ENCODE results near the gene GRB2.

Gene GRB2

DNA sequence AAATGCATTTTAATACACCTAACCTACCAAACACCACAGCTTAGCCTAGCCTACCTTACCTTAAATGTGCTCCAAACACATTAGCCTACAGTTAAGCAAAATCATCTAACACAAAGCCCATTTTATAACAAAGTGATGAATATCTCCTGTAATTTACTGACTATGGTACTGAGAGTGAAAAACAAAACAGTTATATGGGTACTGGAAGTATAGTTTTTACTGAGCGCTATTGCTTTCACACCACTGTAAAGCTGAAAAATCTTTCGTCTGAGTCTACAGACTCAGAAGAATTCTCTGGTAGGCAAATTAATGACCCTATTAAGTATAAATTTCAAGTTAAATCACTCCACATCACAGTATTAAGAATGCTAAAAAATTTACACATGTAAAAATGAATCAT lies 3.5 kb downstream of the GRB2 start:
- Histone ChIP-seq H2AFZ (ENCODE audit: low read depth, low read length, severe bottlenecking) (no peak overlapping the region), H3K27ac (ENCODE audit: low read depth, low read length) (peak overlapping the region; percentile 4; the same call in 1 of the 2 replicates), H4K20me1 (ENCODE audit: low read depth, low read length) (peaks cover 28% of the 10 kb centered on the region), H3K36me3 (ENCODE audit: low read length) (peaks cover 4% of the 10 kb centered on the region; the same call in 1 of the 2 replicates), H3K27me3 (ENCODE audit: low read length) (no peaks in the 10 kb centered on the region), H3K79me2 (ENCODE audit: insufficient read depth, low read length) (peaks cover 84% of the 10 kb centered on the region), H3K4me3 (ENCODE audit: insufficient read depth, low read length, poor library complexity, severe bottlenecking) (peak overlapping the region; percentile 96), H3K9ac (ENCODE audit: low read length) (peak overlapping the region; percentile 40), H3K4me2 (ENCODE audit: low read depth, low read length, poor library complexity, severe bottlenecking) (peak overlapping the region; percentile 92), H3K9me3 (ENCODE audit: insufficient read depth, low read length) (no peaks in the 10 kb centered on the region), H3F3A (ENCODE audit: insufficient read depth) (peaks cover 21% of the 10 kb centered on the region), H3K9me2 (replicated peaks; ENCODE audit: insufficient read depth, low read length) (no peaks in the 10 kb centered on the region)
- TF ChIP-seq EZH2phosphoT487 (conservative IDR thresholded peaks at IDR 0.05; ENCODE audit: low read length) (no peak), CTCF (IDR thresholded peaks at IDR 0.05; ENCODE audit: insufficient read depth, low read length, poor library complexity, severe bottlenecking) (no peak)

GRCh38 chr17:75400326-75400939 lies 5.0 kb downstream of the GRB2 start:
- no peak overlapping the region for H3K27ac ChIP-seq (ENCODE audit: low read depth, low read length)
- no peak for TF ChIP-seq EZH2phosphoT487 (conservative IDR thresholded peaks at IDR 0.05; ENCODE audit: low read length)
- no peak for TF ChIP-seq CTCF (IDR thresholded peaks at IDR 0.05; ENCODE audit: insufficient read depth, low read length, poor library complexity, severe bottlenecking)
- no peak overlapping the region for H2AFZ ChIP-seq (ENCODE audit: low read depth, low read length, severe bottlenecking)
- H3K9ac ChIP-seq (ENCODE audit: low read length): no peak overlapping the region
- H3F3A ChIP-seq (ENCODE audit: insufficient read depth): peaks cover 35% of the 10 kb centered on the region
- H3K36me3 ChIP-seq (ENCODE audit: low read length): peaks cover 4% of the 10 kb centered on the region; the same call in 1 of the 2 replicates
- H4K20me1 ChIP-seq (ENCODE audit: low read depth, low read length): peaks cover 29% of the 10 kb centered on the region
- H3K9me3 ChIP-seq (ENCODE audit: insufficient read depth, low read length): no peaks in the 10 kb centered on the region
- no peaks in the 10 kb centered on the region for H3K9me2 ChIP-seq (replicated peaks; ENCODE audit: insufficient read depth, low read length)
- H3K27me3 ChIP-seq (ENCODE audit: low read length): no peaks in the 10 kb centered on the region
- no peak overlapping the region for H3K4me2 ChIP-seq (ENCODE audit: low read depth, low read length, poor library complexity, severe bottlenecking)
- peaks cover 100% of the 10 kb centered on the region for H3K79me2 ChIP-seq (ENCODE audit: insufficient read depth, low read length)
- H3K4me3 ChIP-seq (ENCODE audit: insufficient read depth, low read length, poor library complexity, severe bottlenecking): no peak overlapping the region

DNA sequence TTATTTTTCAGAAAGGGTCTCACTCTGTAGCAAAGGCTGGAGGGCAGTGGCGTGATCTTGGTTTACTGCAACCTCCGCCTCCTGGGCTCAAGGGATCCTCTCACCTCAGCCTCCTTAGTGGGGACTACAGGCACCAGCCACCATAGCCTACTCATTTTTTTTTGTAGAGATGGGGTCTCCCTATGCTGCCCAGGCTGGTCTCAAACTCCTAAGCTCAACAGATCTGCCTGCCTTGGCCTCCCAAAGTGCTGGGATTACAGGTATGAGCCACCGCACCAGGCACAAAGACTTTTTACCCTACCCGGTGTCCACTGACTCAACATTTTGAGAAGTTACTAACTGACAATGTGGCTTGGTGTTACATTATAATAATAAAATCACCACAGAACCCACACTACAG lies 7.2 kb downstream of the GRB2 start:
- H3K27ac ChIP-seq (ENCODE audit: low read depth, low read length): no peak overlapping the region
- peaks cover 35% of the 10 kb centered on the region for H3F3A ChIP-seq (ENCODE audit: insufficient read depth)
- no peaks in the 10 kb centered on the region for H3K9me3 ChIP-seq (ENCODE audit: insufficient read depth, low read length)
- H4K20me1 ChIP-seq (ENCODE audit: low read depth, low read length): peaks cover 37% of the 10 kb centered on the region
- no peak overlapping the region for H2AFZ ChIP-seq (ENCODE audit: low read depth, low read length, severe bottlenecking)
- H3K27me3 ChIP-seq (ENCODE audit: low read length): no peaks in the 10 kb centered on the region
- H3K9me2 ChIP-seq (replicated peaks; ENCODE audit: insufficient read depth, low read length): no peaks in the 10 kb centered on the region
- peaks cover 4% of the 10 kb centered on the region; the same call in 1 of the 2 replicates for H3K36me3 ChIP-seq (ENCODE audit: low read length)
- H3K9ac ChIP-seq (ENCODE audit: low read length): no peak overlapping the region
- H3K79me2 ChIP-seq (ENCODE audit: insufficient read depth, low read length): peaks cover 100% of the 10 kb centered on the region
- H3K4me2 ChIP-seq (ENCODE audit: low read depth, low read length, poor library complexity, severe bottlenecking): peak overlapping the region; percentile 91
- TF ChIP-seq CTCF (IDR thresholded peaks at IDR 0.05; ENCODE audit: insufficient read depth, low read length, poor library complexity, severe bottlenecking) (no peak), EZH2phosphoT487 (conservative IDR thresholded peaks at IDR 0.05; ENCODE audit: low read length) (no peak)
- H3K4me3 ChIP-seq (ENCODE audit: insufficient read depth, low read length, poor library complexity, severe bottlenecking): no peak overlapping the region

All from SU-DHL-6 (cell line).